Posterior cingulate gyrus (tissue), 11 donors: Measurements from ENCODE around the gene LY6G6C.
A peak's percentile ranks its signal among the peaks of the same experiment; 100 is the strongest.

Source experiments
- DNase-seq, 10 donors: peaks; one replicate each; pipeline versions ENCODE4 v3.0.0 to v3.0.0-alpha.2; 2020 to 2021; ENCODE audit warnings: mixed read lengths in 3 of 10
- intact Hi-C: fragments of 100-400 bp; cut with DNase I; formaldehyde crosslinking; loops from one replicate; pipeline ENCODE4 v1.15.1; 2023

LY6G6C gene

GRCh38 chr6:31721351-31722020 is at the start of gene LY6G6C:
Gene LY6G6C, minus strand, starts transcription at chr6:31721746. Its CDS starts 67 bp downstream, at chr6:31721679.
- intact Hi-C loops: no loop called here
- DNase-seq: peak in 1 of 10 donors; percentile 56

- intact Hi-C loops: no loop called here
These were observed 49.3 kb upstream of the LY6G6C start for GRCh38 chr6:31770860-31771259.

GRCh38 chr6:31769684-31770371 is 48.3 kb upstream of the LY6G6C start:
- intact Hi-C loops: no loop called here
- peak in 3 of 10 donors; percentile 29 to 66 (median 55) for DNase-seq

More at GRCh38 chr6:31770860-31771259, 49.3 kb upstream of the LY6G6C start:
- DNase-seq: no peak

GRCh38 chr6:31768363-31769257 is 47.1 kb upstream of the LY6G6C start:
- intact Hi-C loops: no loop called here
- DNase-seq: peak in 2 of 10 donors; percentile 28 to 38

GRCh38 chr6:31767096-31767645 is 45.6 kb upstream of the LY6G6C start:
- DNase-seq: peak in 2 of 10 donors; percentile 29 to 48
- intact Hi-C loops: no loop called here

GRCh38 chr6:31765910-31766794 is 44.6 kb upstream of the LY6G6C start:
- intact Hi-C loops: no loop called here
- peak in 2 of 10 donors; percentile 65 to 69 for DNase-seq

GRCh38 chr6:31765559-31765909 is 44.0 kb upstream of the LY6G6C start:
- peak in 1 of 10 donors; percentile 49 for DNase-seq
- intact Hi-C loops: no loop called here

GRCh38 chr6:31764198-31764597 is 42.7 kb upstream of the LY6G6C start:
- intact Hi-C loops: no loop called here

GRCh38 chr6:31763619-31763940 is 42.0 kb upstream of the LY6G6C start:
- intact Hi-C loops: no loop called here
- no peak for DNase-seq

More at GRCh38 chr6:31764198-31764597, 42.7 kb upstream of the LY6G6C start:
- DNase-seq: peak in 2 of 10 donors; percentile 19 to 26

GRCh38 chr6:31762878-31763618 is 41.5 kb upstream of the LY6G6C start:
- intact Hi-C loops: no loop called here
- peak in 2 of 10 donors; percentile 35 to 77 for DNase-seq

- DNase-seq: peak in 1 of 10 donors; percentile 37
- intact Hi-C loops: no loop called here
These were observed 40.8 kb upstream of the LY6G6C start, which contains the start of gene SAPCD1 for GRCh38 chr6:31762356-31762755. Gene SAPCD1, plus strand, starts transcription at chr6:31762656. Its CDS starts 399 bp downstream, at chr6:31763055.

GRCh38 chr6:31761343-31761742 is 39.8 kb upstream of the LY6G6C start:
- DNase-seq: peak in 3 of 10 donors; percentile 25 to 45 (median 33)
- intact Hi-C loops: no loop called here

GRCh38 chr6:31760790-31761189 is 39.2 kb upstream of the LY6G6C start:
- no peak for DNase-seq
- intact Hi-C loops: no loop called here

- peak in 1 of 10 donors; percentile 19 for DNase-seq
- intact Hi-C loops: no loop called here
These were observed 36.7 kb upstream of the LY6G6C start for GRCh38 chr6:31758281-31758680.

GRCh38 chr6:31752739-31753319 is 31.3 kb upstream of the LY6G6C start:
- intact Hi-C loops: no loop called here
- DNase-seq: no peak

- DNase-seq: no peak
- intact Hi-C loops: no loop called here
These were observed 29.0 kb upstream of the LY6G6C start for GRCh38 chr6:31750411-31751022.

GRCh38 chr6:31749301-31750036 is 27.9 kb upstream of the LY6G6C start:
- no peak for DNase-seq
- intact Hi-C loops: no loop called here
